EH (cell line): ENCODE data around the gene CROCC.
A peak's percentile ranks its signal among the peaks of the same experiment; 100 is the strongest.
"Not testable (repeated sequence)": the region's sequence is repeated elsewhere in the genome, so short reads cannot be mapped to it uniquely, and the experiment has no call there.

Source experiments
- DNase-seq: peaks from one replicate; pipeline ENCODE4 v3.0.0-alpha.2; 2015; ENCODE audit warnings: low read depth

Gene CROCC, protein sequence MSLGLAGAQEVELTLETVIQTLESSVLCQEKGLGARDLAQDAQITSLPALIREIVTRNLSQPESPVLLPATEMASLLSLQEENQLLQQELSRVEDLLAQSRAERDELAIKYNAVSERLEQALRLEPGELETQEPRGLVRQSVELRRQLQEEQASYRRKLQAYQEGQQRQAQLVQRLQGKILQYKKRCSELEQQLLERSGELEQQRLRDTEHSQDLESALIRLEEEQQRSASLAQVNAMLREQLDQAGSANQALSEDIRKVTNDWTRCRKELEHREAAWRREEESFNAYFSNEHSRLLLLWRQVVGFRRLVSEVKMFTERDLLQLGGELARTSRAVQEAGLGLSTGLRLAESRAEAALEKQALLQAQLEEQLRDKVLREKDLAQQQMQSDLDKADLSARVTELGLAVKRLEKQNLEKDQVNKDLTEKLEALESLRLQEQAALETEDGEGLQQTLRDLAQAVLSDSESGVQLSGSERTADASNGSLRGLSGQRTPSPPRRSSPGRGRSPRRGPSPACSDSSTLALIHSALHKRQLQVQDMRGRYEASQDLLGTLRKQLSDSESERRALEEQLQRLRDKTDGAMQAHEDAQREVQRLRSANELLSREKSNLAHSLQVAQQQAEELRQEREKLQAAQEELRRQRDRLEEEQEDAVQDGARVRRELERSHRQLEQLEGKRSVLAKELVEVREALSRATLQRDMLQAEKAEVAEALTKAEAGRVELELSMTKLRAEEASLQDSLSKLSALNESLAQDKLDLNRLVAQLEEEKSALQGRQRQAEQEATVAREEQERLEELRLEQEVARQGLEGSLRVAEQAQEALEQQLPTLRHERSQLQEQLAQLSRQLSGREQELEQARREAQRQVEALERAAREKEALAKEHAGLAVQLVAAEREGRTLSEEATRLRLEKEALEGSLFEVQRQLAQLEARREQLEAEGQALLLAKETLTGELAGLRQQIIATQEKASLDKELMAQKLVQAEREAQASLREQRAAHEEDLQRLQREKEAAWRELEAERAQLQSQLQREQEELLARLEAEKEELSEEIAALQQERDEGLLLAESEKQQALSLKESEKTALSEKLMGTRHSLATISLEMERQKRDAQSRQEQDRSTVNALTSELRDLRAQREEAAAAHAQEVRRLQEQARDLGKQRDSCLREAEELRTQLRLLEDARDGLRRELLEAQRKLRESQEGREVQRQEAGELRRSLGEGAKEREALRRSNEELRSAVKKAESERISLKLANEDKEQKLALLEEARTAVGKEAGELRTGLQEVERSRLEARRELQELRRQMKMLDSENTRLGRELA (N-terminal part only)

DNA sequence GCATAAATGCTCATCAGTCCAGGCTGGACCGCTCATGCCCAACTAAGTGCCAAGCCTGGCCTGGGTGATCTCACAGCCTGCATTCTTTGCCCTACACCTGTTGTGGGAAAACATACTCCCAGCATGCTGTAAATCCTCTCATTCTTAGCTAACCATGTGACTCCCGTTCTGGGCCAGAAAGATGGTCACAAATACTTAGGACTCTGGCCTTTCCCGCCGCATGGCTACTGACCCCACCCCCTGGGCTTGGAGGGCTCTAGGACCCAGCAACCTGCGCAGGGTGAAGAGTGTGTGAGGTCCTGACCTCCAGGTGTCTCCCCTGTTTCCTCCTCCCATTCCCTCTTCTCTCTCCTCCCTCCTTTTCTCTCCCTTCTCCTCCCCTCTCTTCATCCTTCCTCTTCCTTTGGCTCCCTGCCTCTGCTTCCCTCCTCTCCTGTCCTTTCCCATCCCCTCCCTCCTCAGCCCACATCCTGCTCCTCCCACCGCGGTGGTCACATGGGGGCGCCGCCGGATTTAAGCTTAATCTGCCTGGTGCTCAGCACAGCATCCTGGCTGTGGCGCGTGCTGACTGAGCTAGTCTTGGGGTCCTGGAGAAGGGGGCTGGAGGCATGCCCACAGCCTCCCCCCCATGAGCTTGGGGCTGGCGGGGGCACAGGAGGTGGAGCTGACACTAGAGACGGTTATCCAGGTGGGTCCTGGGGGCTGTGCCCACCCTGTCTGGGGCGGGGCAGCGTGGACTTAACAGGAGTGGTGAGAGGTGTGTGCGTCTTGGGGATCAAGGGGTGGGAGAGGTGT lies at the start of gene CROCC:
CROCC (plus strand) TSS at position 541 of the 795 bp plus-strand sequence; CDS start at position 629, 88 bp downstream.
- peak; percentile 54 for DNase-seq

DNA sequence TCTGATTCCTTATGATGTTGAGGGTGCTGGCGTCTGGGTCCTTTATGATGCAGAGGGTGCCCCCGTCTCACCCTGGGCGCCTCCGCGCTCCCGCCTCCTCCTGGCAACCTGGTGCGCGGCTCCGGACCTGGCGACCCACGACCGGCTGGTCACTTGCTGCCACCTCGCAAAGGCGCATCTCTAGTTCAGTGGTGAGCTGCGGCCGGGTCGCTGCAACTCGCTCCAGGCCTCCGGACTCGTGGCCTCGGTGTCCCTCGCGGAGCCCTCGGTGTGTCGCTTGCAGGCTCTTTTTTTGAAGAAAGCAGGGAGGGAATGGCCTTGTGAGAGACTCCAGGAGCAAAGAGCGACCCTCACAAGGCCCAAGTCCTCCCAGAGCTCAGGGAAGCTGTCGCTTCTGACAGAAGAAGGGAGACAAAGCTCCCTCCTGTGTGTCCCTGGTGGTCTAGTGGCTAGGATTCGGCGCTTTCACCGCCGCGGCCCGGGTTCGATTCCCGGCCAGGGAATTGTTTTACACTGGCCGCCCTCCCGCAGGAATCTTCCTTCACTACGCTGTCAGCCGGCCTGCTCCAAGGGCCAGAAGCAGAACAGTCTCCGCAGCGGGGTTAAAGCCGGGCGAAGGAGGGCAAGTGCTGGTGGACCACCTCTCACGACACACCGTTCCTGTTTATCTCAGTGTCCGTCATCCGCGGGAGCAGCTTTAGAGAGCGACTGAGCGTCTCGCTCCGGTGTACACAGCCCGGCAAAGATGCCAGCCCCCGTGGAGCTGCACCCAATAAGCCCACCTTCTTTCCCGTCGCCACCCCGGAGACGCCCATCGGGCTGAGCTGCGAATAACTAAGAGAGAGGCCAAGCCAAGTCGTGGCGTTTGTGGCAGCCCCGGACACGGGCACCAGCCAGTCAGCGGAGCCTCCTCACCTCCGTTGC lies 49.3 kb upstream of the CROCC start:
- DNase-seq = peak; percentile 76

DNA sequence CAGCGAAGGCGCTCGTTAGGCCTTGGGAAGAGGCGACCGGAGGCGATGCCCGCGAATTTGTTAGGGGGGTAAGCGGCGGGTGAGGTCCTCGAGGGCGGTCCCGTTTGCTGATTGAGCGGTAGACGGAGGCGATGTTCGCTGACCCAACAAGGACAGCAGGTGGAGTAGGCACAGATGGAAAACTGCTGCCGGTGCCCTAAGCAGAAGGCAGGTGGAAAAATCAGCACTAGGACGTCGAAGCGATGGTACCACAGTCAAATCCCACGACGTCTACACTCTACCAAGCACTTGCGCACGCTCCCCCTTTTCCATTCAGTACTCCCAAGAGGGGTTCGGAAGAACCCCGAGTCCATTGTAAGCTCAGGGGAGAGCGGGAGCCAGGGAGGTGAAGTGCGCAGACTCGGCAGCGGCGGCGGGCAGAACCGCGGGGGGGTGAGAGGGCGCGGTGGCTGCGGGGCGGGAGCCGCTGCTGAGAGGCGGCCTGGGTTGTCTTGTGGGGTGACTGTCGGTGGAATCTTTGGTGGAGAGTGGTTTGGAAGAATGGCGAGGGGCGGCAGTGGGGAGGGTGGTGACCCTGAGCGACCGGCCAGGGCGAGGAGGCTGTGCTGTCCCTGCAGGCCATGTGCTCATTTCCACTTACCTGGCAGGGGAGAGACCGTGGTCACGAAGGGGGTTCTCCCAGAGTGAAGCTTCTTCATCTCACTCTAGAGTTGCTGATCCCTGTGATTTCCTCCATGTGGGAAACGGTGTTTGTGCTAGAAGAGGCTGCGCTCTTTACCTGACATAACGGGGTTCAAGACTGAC lies 48.5 kb upstream of the CROCC start:
- peak; percentile 35 for DNase-seq

DNA sequence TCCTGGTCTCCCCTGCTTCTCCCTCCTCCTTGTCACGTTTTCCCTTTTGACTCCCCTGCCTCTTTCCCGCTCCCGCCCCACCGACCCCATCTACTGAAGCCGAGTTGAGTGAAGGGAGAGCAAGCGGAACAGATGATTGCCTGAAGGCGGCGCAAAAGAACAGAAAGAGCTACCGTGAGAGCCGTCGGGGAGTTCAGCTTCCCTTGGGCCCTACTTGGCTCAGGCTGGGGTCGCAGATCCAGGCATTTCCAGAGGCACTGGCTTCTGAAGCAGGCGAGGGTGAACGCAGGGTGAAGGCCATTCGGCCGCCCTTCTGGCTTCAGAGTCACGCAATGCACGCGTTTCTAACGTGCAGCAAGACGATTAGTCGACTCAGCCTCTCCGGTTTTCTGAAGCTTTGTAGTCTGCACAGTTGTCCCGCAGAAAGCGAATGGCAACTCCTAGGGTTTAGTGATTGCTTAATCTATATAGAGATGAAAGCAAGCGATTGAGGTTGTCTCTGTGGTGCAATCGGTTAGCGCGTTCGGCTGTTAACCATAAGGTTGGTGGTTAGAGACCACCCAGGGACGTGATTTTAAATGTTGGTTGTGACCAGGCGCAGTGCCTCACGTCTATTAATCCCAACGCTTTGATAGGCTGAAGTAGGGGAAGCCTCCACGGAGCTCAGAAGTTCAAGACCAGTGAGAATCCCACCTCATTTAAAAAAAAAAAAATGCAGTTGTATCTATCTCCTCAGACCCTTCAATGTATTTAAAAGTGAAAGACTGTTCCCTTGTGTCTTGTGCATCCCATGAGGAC lies 46.6 kb upstream of the CROCC start:
- DNase-seq = not testable (repeated sequence)

DNA sequence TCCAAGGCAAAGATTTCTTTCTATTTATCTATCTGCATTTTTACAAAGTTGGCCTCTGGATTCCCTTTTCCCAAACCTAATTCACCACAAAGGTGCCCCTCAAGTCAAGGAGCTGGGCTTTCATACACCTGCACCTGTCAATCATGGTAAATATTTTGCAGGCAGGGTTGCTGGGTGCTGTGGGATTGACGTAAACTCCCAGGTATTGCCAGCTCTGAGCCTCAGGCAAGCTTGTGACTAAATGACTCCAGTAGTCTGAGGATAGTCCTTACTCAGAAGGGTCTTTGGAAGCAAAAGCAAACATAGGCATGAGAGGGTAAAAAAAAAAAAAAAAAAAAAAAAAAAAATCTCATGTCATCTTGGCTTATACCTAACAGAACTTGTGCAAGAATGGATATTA lies 40.0 kb upstream of the CROCC start:
- not testable (repeated sequence) for DNase-seq

DNA sequence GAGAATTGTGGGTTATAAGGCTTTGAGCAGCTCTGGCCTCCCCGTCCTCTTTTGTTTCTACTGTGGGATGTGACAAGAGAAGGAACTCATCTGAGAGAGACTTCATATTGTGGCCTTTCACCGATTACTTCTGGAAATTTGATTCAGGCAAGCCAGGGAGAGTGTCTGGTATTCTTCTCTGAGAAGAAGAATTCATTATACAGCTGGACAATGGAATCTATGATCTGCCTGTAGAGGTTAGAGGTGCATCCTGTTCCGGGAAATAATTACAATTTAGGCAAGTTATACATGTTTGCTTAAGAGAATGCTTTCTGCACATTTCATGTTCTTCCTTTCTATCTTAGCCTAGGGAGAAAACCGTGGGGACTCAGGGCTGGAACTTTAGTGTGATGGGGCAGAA lies 38.7 kb upstream of the CROCC start:
- DNase-seq = no peak

DNA sequence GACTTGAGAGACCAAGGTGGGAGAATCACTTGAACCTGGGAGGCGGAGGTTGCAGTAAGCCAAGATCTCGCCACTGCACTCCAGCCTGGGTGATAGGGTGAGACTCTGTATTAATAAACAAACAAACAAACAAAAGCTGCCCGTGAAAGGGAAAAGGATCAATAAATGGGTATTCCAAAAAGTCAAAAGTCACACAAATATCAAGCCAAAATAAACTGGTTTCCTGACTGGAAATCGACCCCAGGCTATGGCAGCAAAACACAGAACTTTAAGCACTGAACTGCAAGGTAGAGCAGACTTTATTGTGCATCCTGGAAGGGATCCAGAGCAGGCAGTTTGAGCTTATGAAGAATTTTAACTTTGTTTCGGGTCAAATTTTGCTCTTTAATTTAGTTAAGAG lies 37.2 kb upstream of the CROCC start:
- DNase-seq = not testable (repeated sequence)

DNA sequence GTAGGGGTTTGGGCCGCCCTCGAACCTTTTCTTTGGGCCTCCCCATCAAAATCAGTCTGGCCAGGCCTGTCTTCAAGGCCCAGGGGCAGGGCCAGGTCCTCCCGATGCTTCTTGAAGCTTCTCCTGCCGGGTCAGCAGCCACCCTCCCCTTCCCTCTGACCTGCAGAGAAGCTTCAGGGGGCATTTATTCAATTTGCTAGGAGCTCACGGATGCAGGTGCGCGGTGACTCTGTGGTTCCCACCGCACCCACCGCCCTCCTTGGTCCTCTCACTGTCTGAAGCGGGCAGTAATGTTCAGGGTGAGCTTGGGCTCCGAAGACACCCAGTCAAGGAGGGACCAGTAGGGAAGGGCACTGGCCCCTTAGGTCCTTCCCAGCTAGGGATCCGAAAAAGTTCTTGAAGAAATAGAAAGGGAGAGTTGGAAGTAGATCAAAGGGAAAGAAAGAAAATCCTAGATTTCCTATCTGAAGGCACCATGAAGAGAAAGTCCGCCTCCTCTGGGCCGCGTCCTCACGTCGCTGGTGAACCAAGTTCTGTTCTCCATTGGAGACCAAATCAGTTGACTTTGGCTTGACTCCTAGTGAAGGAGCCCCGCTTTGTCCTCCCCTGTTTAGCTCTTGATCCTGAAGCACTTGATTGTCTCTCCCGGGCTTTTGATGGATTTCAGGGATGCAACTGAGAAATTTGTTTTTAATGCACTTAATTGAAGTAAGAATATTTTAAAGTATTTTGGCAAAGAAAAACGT lies 34.7 kb upstream of the CROCC start:
- no peak for DNase-seq

DNA sequence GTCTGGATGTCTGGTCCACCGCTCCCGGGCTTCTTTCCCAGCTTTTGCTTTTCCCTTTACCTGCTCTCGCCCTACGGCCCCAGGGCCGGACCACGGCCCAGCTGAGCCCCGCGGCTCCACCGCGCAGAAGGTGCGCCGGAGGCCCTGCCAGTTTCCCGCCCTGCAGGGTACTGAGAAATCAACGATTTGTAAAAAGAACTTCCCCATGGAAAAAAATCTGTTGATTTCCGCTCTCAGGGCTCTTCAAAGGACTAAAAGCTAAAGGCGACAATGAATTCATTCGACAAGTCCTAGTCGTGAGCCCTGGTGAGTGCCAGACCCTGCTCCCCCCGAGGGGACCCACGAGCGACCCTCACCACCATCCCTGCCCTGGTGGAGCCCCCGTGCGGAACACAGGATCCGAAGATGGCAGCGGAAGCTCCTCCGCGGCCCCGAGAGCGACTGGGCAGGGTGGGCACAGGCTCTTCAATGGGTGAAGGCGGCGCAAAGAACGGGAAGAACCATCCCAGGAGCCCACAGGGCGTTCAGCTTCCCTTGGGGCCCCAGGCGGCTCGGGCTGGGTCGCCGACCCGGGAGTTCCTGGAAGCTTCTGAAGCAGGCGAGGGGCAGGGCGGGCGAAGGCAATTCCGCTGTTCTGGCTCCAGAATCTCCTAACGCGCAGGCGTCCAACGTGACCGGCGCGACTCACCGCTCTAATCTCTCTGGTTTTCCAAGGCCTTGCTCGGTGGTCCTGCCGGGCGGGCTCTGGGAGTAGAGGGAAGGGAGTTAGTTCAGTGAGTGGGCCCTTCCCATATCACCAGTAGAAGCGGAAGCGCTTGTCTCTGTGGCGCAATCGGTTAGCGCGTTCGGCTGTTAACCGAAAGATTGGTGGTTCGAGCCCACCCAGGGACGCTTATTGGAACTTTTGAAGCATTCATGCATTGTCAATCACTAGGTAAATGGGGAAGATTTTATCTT lies 32.6 kb upstream of the CROCC start:
- peak; percentile 61 for DNase-seq

DNA sequence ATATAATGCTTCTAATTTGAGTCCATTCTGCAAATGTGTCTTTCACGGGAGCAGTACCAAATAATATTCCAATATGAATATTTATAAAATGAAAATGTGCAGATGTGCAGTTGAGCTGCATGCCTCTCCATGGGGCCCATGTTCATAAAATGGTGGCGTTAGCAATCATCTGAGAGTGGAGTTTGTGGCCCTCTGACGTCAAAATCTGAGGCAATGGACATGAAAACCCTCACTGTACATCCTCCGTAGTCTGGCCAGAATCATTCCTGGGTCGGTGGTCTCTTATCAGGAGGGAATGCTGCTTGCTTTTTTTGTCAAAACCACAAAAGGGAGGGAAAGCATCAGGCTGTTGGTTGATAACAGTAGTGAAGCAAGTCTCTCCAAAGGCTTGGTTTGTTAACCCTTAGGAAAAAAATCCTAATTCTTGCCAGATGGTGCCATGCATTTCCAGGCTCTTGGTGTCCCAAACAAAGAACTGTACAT lies 31.2 kb upstream of the CROCC start:
- not testable (repeated sequence) for DNase-seq

DNA sequence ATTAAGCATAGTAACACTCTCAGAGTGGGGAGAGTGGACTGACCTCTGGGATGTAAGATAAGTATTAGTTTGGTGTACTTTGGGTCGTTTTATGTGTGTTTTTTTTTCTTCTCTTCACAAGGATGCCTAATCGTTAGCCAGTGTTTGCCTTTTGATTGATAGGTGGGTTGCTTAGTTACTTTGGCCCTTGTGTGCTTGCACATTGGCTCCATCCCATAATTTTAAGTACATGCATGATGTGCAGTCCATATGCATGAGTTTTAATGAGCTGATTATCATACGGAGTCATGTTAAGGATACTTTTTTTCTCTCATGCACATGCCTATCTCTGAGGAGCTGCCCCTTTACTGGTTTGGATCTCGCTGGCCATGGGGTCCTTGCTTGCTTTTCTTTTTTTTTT lies 30.7 kb upstream of the CROCC start:
- DNase-seq = not testable (repeated sequence)

DNA sequence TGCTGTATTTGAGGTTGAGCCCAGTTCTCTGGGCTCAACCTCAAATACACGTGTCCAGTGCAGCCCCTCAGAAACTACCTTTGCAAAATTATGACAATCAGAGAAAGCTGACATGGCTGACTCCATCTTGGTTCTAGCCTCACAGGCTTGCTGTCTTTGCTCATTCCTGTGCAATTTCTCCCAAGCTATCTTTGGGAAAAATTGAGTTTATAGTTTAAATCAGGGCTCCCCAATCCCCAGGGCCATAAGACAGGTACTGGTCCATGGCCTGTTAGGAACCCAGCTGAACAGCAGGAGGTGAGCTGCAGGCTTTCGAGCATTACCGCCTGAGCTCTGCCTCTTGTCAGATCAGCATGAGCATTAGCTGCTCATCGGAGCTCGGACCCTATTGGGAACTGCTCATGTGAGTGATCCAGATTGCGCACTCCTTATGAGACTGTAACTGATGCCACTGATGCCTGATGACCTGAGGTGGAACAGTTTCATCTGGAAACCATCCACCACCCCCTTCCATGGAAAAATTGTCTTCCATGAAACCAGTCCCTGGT lies 28.7 kb upstream of the CROCC start:
- not testable (repeated sequence) for DNase-seq

DNA sequence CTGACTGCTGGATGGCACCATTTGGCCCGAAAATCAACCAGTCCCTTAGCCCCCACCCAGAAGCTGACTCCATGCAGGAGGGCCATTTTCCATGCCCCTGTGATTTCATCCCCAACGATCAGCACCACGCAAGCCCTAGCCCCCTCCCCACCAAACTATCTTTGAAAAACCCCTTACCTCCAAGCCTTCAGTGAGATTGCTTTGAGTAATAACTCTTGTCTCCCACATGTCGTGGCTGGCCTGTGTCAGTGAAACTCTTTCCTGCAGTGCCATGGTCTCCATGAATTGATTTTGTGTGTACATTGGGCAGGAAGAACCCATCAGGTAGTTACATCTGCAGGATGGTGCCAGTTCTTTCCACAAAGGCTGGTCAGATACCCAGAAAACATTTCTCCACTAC lies 27.9 kb upstream of the CROCC start:
- not testable (repeated sequence) for DNase-seq

DNA sequence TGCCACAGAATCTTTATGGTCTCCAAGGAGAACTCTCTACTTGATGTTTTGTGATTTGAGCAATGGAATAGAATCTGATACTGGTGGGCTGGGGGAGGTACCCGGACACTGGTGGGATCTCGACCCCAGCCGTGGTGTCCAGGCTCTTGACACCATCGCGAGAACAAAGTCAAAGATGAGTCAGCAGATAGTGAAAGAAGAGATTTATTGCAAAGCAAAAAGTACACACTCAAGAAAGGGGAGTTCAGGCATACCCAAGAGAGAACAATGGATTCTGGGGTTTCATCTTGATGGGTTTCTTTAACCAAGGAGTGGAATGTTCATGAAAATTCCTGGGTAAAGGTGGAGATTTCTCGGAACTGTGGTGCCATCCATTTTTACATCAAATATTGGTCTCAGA lies 27.4 kb upstream of the CROCC start:
- DNase-seq = not testable (repeated sequence)

DNA sequence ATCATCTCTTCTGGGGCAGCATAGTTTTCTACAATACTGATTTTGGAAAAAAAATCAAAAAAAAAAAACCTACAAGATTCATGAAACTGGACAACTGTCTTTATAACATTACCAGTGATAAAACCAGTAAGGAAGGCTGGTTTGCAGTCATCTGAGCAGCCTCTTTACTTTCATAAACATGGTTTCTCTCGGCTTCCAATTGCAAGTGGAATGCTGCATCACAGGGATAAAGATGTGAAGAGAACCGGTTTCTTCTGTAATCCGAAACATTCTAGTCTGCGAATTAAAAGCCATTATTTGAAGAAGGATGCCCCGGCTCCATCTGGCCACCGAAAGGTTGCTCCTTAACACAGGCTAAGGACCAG lies 26.5 kb upstream of the CROCC start:
- not testable (repeated sequence) for DNase-seq
